ENCODE data around the gene SNAI3.

- TF ChIP-seq, protein P1, sequence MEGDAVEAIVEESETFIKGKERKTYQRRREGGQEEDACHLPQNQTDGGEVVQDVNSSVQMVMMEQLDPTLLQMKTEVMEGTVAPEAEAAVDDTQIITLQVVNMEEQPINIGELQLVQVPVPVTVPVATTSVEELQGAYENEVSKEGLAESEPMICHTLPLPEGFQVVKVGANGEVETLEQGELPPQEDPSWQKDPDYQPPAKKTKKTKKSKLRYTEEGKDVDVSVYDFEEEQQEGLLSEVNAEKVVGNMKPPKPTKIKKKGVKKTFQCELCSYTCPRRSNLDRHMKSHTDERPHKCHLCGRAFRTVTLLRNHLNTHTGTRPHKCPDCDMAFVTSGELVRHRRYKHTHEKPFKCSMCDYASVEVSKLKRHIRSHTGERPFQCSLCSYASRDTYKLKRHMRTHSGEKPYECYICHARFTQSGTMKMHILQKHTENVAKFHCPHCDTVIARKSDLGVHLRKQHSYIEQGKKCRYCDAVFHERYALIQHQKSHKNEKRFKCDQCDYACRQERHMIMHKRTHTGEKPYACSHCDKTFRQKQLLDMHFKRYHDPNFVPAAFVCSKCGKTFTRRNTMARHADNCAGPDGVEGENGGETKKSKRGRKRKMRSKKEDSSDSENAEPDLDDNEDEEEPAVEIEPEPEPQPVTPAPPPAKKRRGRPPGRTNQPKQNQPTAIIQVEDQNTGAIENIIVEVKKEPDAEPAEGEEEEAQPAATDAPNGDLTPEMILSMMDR (IDR thresholded peaks at IDR 0.05) = no peak
- no peak for TF ChIP-seq POLR2A (IDR thresholded peaks at IDR 0.05)
Observed at GRCh38 chr16:88661468-88661867, 24.8 kb downstream of the SNAI3 start.
